Endodermal cell (in vitro differentiated cells): Measurements from ENCODE around the gene GALNT2. TPM values are rescaled to one million over a fixed set of nuclear protein-coding genes. Genes with fewer than 3 reads are reported as not detected.

Experiments used
- DNase-seq: peaks from one replicate; pipeline ENCODE4 v3.0.0-alpha.2; 2017
- H3K27ac ChIP-seq: 2 replicates; pipeline ENCODE4 v1.5.1; 2013; ENCODE audit warnings: mild to moderate bottlenecking, low read depth, low read length, moderate library complexity
- H3K27me3 ChIP-seq: 2 replicates; pipeline ENCODE4 v1.6.1; 2013; ENCODE audit warnings: mild to moderate bottlenecking, low read length, moderate library complexity; ENCODE audit not compliant: insufficient read depth, control insufficient read depth, poor library complexity, severe bottlenecking
- H3K36me3 ChIP-seq: 2 replicates; pipeline ENCODE4 v1.7.0; 2013; ENCODE audit warnings: mild to moderate bottlenecking, low read length, moderate library complexity; ENCODE audit not compliant: control insufficient read depth, insufficient read depth
- H3K4me1 ChIP-seq: one replicate; pipeline ENCODE4 v1.7.0; 2013; ENCODE audit warnings: low read length; ENCODE audit not compliant: control insufficient read depth, insufficient read depth
- H3K4me3 ChIP-seq: 2 replicates; pipeline ENCODE4 v1.5.1; 2013; ENCODE audit warnings: mild to moderate bottlenecking, low read length, moderate library complexity
- H3K9ac ChIP-seq: 2 replicates; pipeline ENCODE4 v1.6.1; 2013; ENCODE audit warnings: mild to moderate bottlenecking, low read length, moderate library complexity; ENCODE audit not compliant: poor library complexity, severe bottlenecking; ENCODE audit errors: extremely low read depth
- H3K9me3 ChIP-seq: 2 replicates; pipeline ENCODE4 v1.6.1; 2013; ENCODE audit warnings: mild to moderate bottlenecking, low read length, moderate library complexity; ENCODE audit not compliant: control insufficient read depth
- H3K27ac Mint-ChIP-seq: 2 replicates; pipeline ENCODE4 v1.8.0; 2020; ENCODE audit warnings: mixed read lengths
- H3K27me3 Mint-ChIP-seq: 2 replicates; pipeline ENCODE4 v1.8.0; 2021; ENCODE audit warnings: mild to moderate bottlenecking, mixed read lengths; ENCODE audit not compliant: insufficient read depth
- H3K36me3 Mint-ChIP-seq: 2 replicates; pipeline ENCODE4 v1.8.0; 2020; ENCODE audit warnings: low read depth, mixed read lengths
- H3K4me1 Mint-ChIP-seq: 2 replicates; pipeline ENCODE4 v1.8.0; 2020; ENCODE audit warnings: mixed read lengths
- H3K4me3 Mint-ChIP-seq: 2 replicates; pipeline ENCODE4 v1.8.0; 2020; ENCODE audit warnings: mild to moderate bottlenecking, moderate library complexity, mixed read lengths
- H3K9me3 Mint-ChIP-seq: 2 replicates; pipeline ENCODE4 v1.8.0; 2020; ENCODE audit warnings: mild to moderate bottlenecking, mixed read lengths
- WGBS, 2 experiments: methylation state at CpG; one replicate each; pipeline versions ENCODE4 v1.1.5 to v1.1.7; 2013; ENCODE audit warnings: missing lambda C conversion rate in 2 of 2, mixed read lengths in 1 of 2; ENCODE audit not compliant: insufficient coverage in 1 of 2, insufficient read length in 1 of 2; 5-methylcytosine and 5-hydroxymethylcytosine counted together
- total RNA-seq, 2 donors: library from RNA; stranded (reverse); fragmentation: NEBNext Ultra II Directional in 1 of 2; extraction: Animal tissue kit (Norgen Biotek cat#: 25700) in 1 of 2; gene quantifications; 2 replicates in 1 of 2; 3 replicates in 1 of 2; pipeline ENCODE4 v1.2.1, GENCODE V29; 2021
- TF ChIP-seq, protein P1 (sequence below): fragments of 200-600 bp; sonication (generic); conservative IDR thresholded peaks from 2 replicates; pipeline ENCODE4 v1.5.0; 2021; ENCODE audit warnings: antibody characterized with exemption, mild to moderate bottlenecking

GALNT2 gene
- total RNA-seq, 2 donors from 2014 or later = 41.6 to 63.5 TPM

GRCh38 chr1:230255116-230255515 lies 188.1 kb downstream of the GALNT2 start:
- H3K27me3 Mint-ChIP-seq = no peaks in the 10 kb centered on the region
- TF ChIP-seq, protein P1, sequence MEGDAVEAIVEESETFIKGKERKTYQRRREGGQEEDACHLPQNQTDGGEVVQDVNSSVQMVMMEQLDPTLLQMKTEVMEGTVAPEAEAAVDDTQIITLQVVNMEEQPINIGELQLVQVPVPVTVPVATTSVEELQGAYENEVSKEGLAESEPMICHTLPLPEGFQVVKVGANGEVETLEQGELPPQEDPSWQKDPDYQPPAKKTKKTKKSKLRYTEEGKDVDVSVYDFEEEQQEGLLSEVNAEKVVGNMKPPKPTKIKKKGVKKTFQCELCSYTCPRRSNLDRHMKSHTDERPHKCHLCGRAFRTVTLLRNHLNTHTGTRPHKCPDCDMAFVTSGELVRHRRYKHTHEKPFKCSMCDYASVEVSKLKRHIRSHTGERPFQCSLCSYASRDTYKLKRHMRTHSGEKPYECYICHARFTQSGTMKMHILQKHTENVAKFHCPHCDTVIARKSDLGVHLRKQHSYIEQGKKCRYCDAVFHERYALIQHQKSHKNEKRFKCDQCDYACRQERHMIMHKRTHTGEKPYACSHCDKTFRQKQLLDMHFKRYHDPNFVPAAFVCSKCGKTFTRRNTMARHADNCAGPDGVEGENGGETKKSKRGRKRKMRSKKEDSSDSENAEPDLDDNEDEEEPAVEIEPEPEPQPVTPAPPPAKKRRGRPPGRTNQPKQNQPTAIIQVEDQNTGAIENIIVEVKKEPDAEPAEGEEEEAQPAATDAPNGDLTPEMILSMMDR = no peak
- peaks cover 23% of the 10 kb centered on the region for H3K4me1 Mint-ChIP-seq
- peaks cover 49% of the 10 kb centered on the region for H3K36me3 Mint-ChIP-seq
- no peak overlapping the region for H3K4me3 Mint-ChIP-seq
- peak; percentile 20 for DNase-seq
- Histone ChIP-seq H3K27ac (no peak overlapping the region), H3K9ac (no peak overlapping the region), H3K4me1 (no peaks in the 10 kb centered on the region), H3K4me3 (no peak overlapping the region), H3K27me3 (no peaks in the 10 kb centered on the region), H3K36me3 (peaks cover 8% of the 10 kb centered on the region), H3K9me3 (peaks cover 8% of the 10 kb centered on the region)
- 97 to 100% methylated on average over 6 to 15 of the region's 15 CpGs for WGBS, 2 experiments
- peaks cover 8% of the 10 kb centered on the region for H3K9me3 Mint-ChIP-seq
- no peak overlapping the region for H3K27ac Mint-ChIP-seq

- no peak for DNase-seq
- Histone ChIP-seq H3K36me3 (peaks cover 3% of the 10 kb centered on the region), H3K4me1 (no peaks in the 10 kb centered on the region), H3K9ac (no peak overlapping the region), H3K4me3 (no peak overlapping the region), H3K27me3 (no peaks in the 10 kb centered on the region), H3K9me3 (peaks cover 8% of the 10 kb centered on the region), H3K27ac (no peak overlapping the region)
- TF ChIP-seq, protein P1 = no peak
- Mint-ChIP-seq H3K4me3 (no peak overlapping the region), H3K27ac (no peak overlapping the region), H3K36me3 (peaks cover 48% of the 10 kb centered on the region), H3K9me3 (peaks cover 8% of the 10 kb centered on the region), H3K4me1 (peaks cover 14% of the 10 kb centered on the region), H3K27me3 (no peaks in the 10 kb centered on the region)
- WGBS, 2 experiments = 84 to 91% methylated on average over 10 of the region's 10 CpGs
Measured at GRCh38 chr1:230255991-230256390, 189.0 kb downstream of the GALNT2 start.

DNA sequence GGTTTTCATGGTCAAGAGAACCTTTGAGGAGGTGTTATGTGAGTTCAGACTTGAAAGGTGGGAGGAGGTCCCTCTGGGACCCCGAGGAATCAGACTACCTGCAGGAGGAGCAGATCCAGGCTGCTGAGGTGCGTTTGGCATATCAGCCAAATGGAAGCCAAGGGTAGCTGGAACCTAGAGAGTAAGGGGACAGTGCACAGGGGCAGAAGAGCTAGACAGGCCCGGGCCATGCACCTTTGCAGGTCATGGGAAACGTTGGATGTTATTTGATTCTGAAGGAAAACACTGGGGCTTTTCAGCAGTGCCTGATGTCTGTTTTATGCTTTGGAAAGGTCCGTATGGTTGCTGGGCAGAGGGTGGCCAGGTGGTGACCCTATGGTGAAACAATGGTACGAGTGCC lies 189.9 kb downstream of the GALNT2 start:
- WGBS, 2 experiments = 86 to 89% methylated on average over 4 to 6 of the region's 6 CpGs
- Histone ChIP-seq H3K9ac (no peak overlapping the region), H3K4me3 (no peak overlapping the region), H3K27ac (no peak overlapping the region), H3K36me3 (peaks cover 3% of the 10 kb centered on the region), H3K27me3 (no peaks in the 10 kb centered on the region), H3K9me3 (peaks cover 8% of the 10 kb centered on the region), H3K4me1 (no peaks in the 10 kb centered on the region)
- TF ChIP-seq, protein P1 = no peak
- peaks cover 48% of the 10 kb centered on the region for H3K36me3 Mint-ChIP-seq
- no peaks in the 10 kb centered on the region for H3K27me3 Mint-ChIP-seq
- H3K4me1 Mint-ChIP-seq = peaks cover 8% of the 10 kb centered on the region
- peaks cover 8% of the 10 kb centered on the region for H3K9me3 Mint-ChIP-seq
- H3K4me3 Mint-ChIP-seq = no peak overlapping the region
- no peak overlapping the region for H3K27ac Mint-ChIP-seq
- DNase-seq = peak; percentile 30
